Lower leg skin (tissue), 4 donors: ENCODE measurements around the gene ADGRL3. TPM values are rescaled to one million over a fixed set of nuclear protein-coding genes. Genes with fewer than 3 reads are reported as not detected.

Experiments
- DNase-seq, 2 donors: peaks; one replicate each; pipeline ENCODE4 v3.0.0-alpha.2; 2019; ENCODE audit warnings: low spot score in 2 of 2
- H3K4me3 ChIP-seq: fragments of 200-600 bp; sonication (generic); 2 replicates; pipeline ENCODE4 v1.5.1; 2017; ENCODE audit warnings: mild to moderate bottlenecking, low read depth; ENCODE audit not compliant: poor library complexity, severe bottlenecking
- POLR2A ChIP-seq, 2 donors: fragments of 450-650 bp; IDR thresholded peaks; one replicate each; pipeline ENCODE4 v1.6.1; 2016 to 2017; ENCODE audit warnings: antibody characterized with exemption in 2 of 2, mild to moderate bottlenecking in 1 of 2, moderate library complexity in 1 of 2
- WGBS, 2 donors: methylation state at CpG; one replicate each; pipeline ENCODE4 v1.1.5; 2018; 5-methylcytosine and 5-hydroxymethylcytosine counted together
- intact Hi-C: fragments of 100-400 bp; cut with DNase I; formaldehyde crosslinking; loops from one replicate; pipeline ENCODE4 v1.15.0; 2023; ENCODE audit warnings: low total_unique reads
- total RNA-seq, 4 donors: library from RNA; depleted of rRNA; stranded (reverse); fragments of >200 nt; gene quantifications; one replicate each; pipeline ENCODE4 v1.1.0, GENCODE V29; 2016
- TF ChIP-seq, protein P1 (sequence below), 3 donors: fragments of 450-650 bp; IDR thresholded peaks; one replicate each; pipeline ENCODE4 v1.5.1; 2016; ENCODE audit warnings: antibody characterized with exemption in 3 of 3, mild to moderate bottlenecking in 3 of 3, moderate library complexity in 2 of 3

Gene ADGRL3
- total RNA-seq, 4 donors from 2014 or later: 1.8 to 21.2 (median 8.2) TPM

DNA sequence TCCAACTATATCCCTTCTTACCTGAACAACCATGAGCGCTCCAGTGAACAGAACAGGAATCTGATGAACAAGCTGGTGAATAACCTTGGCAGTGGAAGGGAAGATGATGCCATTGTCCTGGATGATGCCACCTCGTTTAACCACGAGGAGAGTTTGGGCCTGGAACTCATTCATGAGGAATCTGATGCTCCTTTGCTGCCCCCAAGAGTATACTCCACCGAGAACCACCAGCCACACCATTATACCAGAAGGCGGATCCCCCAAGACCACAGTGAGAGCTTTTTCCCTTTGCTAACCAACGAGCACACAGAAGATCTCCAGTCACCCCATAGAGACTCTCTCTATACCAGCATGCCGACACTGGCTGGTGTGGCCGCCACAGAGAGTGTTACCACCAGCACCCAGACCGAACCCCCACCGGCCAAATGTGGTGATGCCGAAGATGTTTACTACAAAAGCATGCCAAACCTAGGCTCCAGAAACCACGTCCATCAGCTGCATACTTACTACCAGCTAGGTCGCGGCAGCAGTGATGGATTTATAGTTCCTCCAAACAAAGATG lies 870.2 kb downstream of the ADGRL3 start:
- intact Hi-C loops: no loop called here
- no peak for DNase-seq
- 92 to 96% methylated on average over 14 of the region's 14 CpGs for WGBS, 2 donors

DNA sequence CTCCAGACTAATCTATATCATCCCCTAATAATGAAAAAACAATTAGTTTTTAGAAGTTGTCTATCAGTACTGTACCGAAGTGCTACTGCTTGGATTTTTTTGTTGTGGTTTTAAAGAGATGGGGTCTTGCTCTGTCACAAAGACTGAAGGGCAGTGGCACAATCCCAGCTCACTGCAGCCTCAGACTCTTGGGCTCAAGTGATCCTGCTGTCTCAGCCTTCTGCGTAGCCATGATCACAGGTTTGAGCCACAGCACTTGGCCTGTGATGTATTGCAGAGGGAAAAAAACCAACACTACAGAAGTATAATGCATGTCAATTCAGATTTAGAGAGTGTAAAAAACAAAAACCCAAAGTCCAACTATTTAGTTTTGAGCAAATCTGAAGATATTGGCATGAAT lies 875.0 kb downstream of the ADGRL3 start:
- intact Hi-C loops: no loop called here
- TF ChIP-seq, protein P1, sequence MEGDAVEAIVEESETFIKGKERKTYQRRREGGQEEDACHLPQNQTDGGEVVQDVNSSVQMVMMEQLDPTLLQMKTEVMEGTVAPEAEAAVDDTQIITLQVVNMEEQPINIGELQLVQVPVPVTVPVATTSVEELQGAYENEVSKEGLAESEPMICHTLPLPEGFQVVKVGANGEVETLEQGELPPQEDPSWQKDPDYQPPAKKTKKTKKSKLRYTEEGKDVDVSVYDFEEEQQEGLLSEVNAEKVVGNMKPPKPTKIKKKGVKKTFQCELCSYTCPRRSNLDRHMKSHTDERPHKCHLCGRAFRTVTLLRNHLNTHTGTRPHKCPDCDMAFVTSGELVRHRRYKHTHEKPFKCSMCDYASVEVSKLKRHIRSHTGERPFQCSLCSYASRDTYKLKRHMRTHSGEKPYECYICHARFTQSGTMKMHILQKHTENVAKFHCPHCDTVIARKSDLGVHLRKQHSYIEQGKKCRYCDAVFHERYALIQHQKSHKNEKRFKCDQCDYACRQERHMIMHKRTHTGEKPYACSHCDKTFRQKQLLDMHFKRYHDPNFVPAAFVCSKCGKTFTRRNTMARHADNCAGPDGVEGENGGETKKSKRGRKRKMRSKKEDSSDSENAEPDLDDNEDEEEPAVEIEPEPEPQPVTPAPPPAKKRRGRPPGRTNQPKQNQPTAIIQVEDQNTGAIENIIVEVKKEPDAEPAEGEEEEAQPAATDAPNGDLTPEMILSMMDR (IDR thresholded peaks at IDR 0.05): no peak
- TF ChIP-seq POLR2A (IDR thresholded peaks at IDR 0.05): no peak
- whole genome bisulfite sequencing, 2 donors: 91 to 94% methylated on average over 2 of the region's 2 CpGs
- no peak for DNase-seq
- no peak overlapping the region for H3K4me3 ChIP-seq

More for the DNA sequence above, 870.2 kb downstream of the ADGRL3 start:
- H3K4me3 ChIP-seq: no peak overlapping the region
- TF ChIP-seq, protein P1 (IDR thresholded peaks at IDR 0.05): no peak
- TF ChIP-seq POLR2A (IDR thresholded peaks at IDR 0.05): no peak

DNA sequence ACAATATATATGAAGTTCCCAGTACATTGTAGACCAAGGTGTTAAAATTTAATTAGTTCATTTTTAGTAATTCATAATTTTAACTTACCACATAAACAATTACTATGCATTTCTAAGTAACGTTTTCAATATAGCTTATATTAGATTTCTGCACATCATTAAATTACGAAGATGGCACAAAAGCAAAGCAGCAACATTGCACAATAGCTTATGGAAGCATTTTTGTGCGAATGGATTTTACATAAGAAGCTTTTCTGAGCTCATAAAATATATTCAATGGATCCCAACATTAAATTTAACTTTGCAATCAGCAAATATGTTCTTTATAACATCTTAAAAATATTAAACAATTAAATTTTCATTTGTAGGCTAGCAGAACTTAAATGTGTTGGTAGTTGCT lies 875.4 kb downstream of the ADGRL3 start:
- no peak for DNase-seq
- 74 to 78% methylated on average over 3 of the region's 3 CpGs for WGBS, 2 donors
- TF ChIP-seq, protein P1 (IDR thresholded peaks at IDR 0.05): no peak
- TF ChIP-seq POLR2A (IDR thresholded peaks at IDR 0.05): no peak

DNA sequence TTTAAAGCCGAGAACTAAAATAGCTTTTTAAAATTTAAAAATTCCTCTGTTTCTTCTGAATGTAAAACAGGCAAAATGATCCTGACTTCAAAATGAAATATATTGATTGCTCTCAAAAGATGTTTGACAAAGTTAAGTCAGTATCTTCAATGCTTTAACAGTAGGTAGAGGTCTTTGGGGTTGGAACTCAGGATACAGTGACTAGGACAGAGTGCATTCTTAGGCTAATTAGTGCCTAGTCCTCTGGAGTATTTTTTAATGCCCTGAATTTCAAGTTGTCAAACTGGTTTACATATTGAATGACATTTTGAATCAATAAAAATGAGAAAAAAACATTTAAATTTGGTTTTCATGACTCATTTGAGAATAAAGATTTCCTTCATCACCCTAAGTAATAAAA lies 877.3 kb downstream of the ADGRL3 start:
- TF ChIP-seq, protein P1 (IDR thresholded peaks at IDR 0.05): no peak
- TF ChIP-seq POLR2A (IDR thresholded peaks at IDR 0.05): no peak
- 69 to 76% methylated on average over 1 of the region's 1 CpG for WGBS, 2 donors
- H3K4me3 ChIP-seq: no peak overlapping the region
- intact Hi-C loops: no loop called here
- DNase-seq: no peak

More for the DNA sequence above, 875.4 kb downstream of the ADGRL3 start:
- no peak overlapping the region for H3K4me3 ChIP-seq
- intact Hi-C loops: no loop called here

DNA sequence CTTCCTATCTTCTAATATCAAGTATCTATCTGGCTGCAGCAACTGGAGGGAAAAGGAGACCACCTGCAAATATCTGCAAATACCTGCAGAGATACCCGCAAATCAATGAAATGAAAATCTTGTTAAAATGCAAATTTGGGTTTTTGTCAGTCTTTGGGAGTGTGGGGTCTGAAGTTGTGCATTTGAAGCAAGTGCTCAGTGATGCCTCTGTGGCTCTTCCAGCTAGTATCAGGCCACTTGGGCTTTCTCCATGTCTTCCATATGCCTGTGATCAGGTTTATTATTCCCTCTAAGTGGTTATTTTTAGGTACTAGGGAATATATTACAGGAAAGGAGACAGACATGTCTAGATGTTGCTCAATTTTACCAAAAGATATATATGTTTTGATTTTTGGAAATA lies 880.3 kb downstream of the ADGRL3 start:
- TF ChIP-seq, protein P1 (IDR thresholded peaks at IDR 0.05): no peak
- no peak for TF ChIP-seq POLR2A (IDR thresholded peaks at IDR 0.05)
- H3K4me3 ChIP-seq: no peak overlapping the region
- no peak for DNase-seq
- intact Hi-C loops: no loop called here
- 56 to 57% methylated on average over 1 of the region's 1 CpG for WGBS, 2 donors

DNA sequence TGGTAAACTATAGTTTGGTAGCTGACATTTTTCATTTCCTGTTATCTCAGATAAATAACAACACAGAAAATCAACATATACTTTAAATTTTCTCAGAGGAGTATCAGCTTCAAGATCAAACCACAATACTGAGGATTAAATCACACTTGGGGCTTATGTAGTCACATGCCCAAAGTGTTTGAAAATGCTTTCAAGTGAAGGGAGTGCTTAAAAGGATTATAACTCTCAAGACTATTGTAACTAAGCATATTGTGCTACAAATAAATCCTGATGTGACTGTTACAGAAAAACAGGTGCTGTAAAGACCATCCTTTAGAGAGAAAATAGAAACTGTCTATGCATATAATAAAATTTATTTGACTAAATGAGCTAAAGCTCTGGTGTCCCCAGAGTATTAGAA lies 887.6 kb downstream of the ADGRL3 start:
- TF ChIP-seq, protein P1 (IDR thresholded peaks at IDR 0.05): no peak
- no peak for TF ChIP-seq POLR2A (IDR thresholded peaks at IDR 0.05)
- intact Hi-C loops: no loop called here
- H3K4me3 ChIP-seq: no peak overlapping the region
- no peak for DNase-seq
